RKO (cell line): ENCODE results near the gene PTGIS.

Experiments
- DNase-seq: peaks from one replicate; pipeline ENCODE4 v3.0.0-alpha.2; 2016; ENCODE audit warnings: low spot score

The PTGIS gene

DNA sequence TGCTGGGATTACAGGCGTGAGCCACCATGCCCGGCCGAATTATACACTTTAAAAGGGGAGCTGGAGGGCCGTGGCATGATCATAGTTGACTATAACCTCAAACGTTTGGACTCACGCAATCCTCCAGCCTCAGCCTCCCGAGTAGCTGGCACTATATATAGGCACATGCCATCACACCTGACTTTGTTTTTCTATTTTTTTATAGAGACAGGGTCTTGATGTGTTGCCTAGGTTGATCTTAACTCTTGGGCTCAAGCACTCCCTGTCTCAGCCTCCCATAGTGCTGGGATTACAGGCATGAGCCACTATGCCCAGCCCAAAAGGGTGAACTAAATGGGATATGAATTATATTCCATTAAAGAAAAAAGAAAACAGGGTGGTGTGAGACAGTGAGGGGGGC lies 7.8 kb downstream of the PTGIS start:
- DNase-seq, result no peak

DNA sequence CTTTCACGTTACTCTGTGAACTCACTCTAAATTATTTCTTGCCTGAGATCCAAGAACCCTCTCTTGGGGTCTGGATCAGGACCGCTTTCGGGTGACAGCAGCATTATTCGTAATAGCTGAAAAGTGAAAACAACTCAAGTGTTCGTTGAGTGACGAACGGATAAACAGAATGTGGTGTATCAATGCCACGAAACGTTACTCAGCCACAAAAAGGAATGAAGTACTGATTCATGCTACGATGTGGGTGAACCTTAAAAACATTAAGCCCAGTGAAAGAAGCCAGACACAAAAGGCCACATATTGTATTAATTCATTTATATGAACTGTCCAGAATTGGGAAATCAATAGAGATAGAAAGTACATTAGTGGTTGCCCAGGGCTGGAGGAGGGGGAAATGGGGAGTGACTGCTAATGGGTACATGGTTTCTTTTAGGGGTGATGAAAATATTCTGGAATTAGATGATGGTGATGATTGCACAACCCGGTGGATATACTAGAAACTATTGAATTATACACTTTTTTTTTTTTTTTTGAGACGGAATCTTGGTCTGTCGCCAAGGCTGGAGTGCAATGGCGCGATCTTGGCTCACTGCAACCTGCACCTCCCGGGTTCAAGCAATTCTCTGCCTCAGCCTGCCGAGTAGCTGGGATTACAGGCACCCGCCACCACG lies 8.4 kb downstream of the PTGIS start:
- DNase-seq, result no peak

DNA sequence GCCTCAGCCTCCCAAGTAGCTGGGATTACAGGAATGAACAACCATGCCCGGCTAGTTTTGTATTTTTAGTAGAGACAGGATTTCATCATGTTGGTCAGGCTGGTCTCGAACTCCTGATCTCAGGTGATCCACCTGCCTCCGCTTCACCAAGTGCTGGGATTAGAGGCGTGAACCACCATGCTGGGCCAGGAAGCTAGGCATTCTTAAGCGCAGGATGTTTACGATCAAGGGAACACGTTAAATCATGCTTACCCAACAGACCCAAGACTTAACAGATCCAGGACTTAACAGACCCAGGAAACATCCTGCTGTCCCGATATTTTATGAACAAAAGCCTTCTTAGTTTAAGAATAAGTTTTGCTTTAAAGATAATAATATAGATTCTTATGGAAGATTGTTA lies 9.1 kb downstream of the PTGIS start:
- DNase-seq, result no peak

DNA sequence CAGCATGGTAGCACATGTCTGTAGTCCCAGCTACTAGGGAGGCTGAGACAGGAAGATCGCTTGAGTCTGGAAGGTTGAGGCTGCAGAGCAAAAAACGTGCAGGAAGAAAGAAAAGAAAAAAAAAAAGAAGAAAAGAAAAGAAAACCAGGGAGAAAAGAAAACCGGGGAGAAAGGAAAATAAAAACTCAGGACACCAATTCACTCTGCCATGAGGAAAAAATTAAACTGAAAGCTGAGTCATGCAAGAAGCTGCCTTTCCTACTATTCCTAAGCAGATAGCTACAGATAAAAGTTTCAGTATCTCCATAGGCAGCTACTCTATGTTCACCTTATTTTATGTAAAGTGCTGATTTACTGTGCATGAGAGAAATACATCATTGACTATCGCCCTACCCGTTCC lies 10.5 kb downstream of the PTGIS start:
- DNase-seq, result no peak

DNA sequence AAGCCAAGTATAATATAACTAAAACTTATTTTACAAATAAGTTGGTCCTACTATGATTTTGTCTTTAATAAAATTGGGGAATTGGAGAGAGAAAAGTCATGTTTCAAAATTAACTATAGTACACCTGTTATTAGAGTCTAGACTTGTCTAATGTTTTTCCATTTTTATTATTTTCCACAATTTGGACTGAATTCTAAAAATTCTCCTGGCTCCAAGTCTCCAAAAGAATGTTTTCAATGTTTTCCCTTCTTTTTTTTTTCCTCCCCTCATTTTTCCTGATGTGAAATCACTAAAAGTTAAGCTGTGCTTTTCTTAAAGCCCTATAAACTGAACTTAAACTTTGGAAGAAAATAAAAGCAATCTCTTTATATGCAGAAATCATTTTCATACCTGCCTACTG lies 11.3 kb downstream of the PTGIS start:
- DNase-seq, result no peak

DNA sequence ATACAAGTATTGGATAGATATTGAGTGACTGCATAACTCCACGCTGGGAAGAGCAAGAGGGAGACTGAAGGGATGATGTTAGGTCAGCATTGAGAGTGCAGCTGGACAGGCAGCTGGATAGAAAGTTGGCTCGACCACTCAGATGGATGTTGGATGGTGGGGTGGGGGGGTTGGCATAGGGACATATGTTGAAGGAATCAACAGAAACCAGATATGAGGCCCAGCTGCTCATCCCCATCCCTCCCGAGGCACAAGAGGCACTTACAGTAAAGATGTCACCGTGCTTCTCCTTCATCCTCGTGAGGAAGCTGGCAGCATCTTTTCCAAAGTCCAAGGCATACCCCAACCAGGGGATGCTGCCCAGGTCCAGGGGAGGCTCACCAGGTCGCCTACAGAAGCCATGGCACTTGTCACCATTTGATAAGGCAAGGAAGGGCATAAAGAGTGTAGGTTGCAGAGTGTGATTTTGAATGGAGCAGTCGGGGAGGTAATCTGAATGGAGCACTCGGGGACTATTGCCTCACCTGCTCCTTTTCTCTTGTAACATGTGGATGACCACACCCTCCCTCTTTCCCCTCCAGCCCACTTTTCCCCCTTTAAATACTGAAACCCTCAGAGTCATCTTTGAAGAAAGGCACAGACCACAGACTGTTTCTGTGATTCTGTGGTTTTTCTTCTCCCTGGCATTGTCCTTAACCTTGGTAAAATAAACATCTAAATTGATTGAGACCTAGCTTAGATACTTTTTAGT lies 18.0 kb downstream of the PTGIS start:
- DNase-seq, result no peak

DNA sequence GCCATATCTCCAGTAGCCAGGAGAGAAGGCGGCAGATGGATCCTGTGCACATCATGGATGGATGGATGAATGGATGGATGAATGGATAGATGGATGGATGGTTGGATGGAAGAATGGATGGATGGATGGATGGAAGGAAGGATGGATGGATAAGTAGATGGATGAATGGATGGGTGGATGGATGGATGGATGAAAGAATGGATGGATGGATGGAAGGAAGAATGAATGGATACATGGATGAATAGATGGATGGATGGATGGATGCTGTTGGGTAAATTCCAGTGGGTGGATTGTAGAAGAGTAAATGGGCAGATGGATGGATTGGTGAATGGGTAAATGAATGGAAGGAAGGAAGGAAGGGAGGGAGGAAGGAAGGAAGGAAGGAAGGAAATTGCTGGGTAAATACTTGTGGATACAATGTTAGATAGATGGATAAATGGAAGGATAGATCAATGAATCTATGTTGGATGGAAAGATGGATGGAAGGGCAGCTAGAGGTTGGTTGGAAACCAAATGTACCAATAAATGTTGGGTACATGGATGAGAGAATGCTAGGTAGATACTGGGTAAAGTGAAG lies 19.5 kb downstream of the PTGIS start:
- DNase-seq, result no peak

DNA sequence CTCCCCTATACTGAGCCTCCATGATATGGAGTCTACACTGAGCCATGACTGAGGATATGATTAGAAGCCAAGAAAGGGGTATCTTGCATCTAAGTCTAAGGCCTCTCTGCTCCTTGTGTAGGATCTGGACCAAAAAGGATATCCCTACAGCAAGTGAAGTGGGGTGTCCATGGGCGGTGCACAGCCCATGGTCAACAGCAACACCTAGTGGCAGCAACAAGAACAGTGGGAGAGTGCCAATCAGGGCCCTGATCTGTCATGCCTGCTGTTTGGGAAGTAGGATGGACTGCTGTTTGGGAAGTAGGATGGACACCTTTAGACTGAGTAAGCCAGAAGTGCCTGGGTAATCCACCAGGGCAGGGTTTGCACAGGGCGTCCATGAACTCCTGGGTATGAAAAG lies 22.4 kb downstream of the PTGIS start:
- peak; percentile 32 for DNase-seq

DNA sequence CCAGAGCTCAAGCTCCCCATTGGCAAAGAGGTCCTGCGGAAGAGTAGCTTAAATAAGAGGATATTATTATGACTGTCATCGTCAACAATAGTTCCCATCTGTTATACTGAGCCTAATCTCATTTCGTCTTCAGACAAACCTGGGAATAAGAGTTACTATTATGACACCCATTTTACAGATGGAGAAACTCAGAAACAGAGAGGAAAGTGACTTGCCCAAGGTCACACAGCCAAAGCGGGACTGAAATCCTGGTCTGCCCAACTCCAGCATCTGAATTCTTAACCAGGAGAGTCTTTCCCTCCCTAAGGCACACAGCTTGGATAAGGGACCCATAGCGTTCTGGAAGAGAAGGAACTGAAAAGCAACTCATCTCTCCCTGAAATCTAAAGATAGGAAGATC lies 23.4 kb downstream of the PTGIS start:
- no peak for DNase-seq

DNA sequence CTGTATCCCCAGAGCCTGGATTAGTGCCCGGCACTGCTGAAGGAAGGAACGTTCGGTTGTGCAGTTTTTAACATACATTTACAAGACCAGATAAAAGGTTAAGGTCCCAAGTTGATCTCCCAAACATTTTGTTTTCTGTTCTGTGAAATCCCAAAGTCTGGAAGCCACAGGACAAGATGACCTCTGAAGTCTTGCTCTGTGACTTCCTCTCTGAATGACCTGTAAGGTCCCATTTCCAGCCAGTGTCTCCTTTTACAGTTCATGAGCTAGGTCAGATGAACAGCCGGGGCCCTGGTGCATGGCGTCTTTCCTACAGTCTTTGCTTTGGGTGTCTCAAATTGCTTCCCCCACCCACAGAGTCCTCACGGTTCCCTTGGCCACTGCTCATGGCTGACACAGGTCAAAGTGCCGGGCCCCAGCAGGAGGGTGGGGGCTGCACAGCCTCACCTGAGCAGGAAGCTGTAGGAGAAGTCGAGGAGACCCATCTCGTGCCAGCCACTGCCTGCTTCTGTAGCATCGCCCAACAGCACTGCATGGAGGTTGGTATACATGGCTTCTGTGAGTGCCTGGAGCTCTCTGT lies 24.0 kb downstream of the PTGIS start:
- DNase-seq, result no peak

DNA sequence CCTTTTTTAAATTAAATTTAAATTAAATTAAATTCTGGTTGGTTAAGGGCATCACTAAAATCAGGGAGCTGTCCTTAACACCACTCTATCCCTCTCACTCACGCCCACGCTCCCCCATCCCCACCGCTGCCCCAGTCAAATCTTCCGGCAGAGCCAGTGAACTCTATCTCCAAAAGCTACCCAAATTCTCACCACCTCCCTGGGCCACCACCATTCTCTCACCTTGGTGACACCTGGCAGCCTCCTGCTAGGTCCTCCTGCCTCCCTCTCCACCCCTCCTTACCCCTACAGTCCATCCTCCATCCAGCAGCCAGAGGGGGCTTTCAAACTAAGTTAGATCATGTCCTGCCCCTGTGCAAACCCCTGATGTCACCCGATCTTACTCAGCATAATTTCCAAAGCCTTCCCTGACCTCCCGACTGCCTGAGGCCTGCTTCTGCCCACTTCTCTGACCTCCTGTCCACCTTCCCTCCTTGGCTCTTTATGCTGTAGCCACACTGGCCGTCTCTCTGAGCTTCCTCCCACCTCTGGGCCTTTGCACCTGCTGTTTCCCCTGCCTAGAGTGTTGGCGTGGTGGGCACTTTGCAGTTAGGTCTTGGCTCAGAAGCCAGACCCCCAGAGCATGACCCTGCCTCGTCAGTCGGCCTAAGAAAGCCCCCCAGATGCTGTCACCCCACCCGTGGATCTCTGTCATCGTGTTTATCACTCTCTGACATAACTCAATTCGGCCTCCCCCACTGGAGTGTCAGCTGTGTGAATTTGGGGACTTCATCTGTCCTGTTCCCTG lies 24.7 kb downstream of the PTGIS start:
- DNase-seq, result no peak

DNA sequence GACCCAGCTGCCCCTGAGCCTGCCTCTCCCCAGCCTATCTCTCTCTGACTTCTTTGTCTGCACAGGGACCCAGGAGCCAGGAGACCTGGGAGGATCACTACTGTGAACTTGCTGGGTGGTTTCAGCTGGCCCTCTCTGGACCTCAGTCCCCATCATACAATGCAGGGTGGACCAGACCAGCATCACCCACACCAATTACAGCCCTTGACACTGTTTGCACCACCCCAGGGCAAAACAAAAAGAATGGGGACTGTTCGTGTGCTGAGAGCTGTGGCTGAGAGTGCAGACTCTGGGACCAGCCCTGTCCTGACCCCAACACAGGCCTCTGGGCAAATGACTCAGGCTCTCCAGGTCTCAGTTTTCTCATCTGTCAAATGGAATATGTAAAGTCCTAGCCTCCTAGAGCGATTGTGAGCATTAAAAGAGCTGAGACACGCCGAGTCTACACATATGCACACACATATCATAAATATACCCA lies 25.4 kb downstream of the PTGIS start:
- no peak for DNase-seq

DNA sequence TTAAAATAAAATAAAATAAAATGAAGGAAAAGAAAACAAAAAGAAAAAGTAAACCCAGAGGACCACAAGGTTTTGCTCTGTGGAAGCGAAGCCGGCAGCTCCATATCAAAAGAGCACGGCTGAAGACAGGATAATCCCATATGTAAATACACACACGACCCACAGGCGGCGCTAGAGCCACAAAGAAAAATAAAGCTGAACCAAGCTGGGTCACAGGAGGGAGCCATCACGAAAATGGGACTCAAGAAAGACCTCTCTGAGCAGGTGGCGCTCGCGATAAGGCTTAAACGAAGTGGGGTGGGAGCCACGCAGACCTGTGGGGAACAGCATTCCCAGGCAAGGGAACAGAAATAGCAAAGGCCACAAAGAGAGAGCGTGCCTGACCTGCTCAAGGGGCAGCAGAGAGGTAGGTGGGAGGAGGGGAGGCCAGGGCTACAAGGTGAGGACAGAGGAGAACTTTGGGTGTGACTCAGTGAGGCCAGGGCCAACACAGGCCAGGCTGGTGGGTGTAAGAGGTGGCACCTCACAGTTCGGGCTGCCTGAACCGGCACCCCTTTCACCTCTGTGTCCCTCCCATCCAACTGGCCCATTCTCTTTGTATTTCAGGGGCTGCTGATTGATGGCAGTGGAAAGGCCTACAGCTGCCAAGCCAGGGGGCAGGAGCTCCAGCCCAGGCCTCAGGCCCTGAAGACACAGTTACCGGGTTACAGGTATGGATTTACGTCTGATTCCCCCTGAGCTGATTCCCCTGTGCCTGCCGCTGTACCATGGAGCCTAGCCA lies 26.0 kb downstream of the PTGIS start:
- peak; percentile 85 for DNase-seq

DNA sequence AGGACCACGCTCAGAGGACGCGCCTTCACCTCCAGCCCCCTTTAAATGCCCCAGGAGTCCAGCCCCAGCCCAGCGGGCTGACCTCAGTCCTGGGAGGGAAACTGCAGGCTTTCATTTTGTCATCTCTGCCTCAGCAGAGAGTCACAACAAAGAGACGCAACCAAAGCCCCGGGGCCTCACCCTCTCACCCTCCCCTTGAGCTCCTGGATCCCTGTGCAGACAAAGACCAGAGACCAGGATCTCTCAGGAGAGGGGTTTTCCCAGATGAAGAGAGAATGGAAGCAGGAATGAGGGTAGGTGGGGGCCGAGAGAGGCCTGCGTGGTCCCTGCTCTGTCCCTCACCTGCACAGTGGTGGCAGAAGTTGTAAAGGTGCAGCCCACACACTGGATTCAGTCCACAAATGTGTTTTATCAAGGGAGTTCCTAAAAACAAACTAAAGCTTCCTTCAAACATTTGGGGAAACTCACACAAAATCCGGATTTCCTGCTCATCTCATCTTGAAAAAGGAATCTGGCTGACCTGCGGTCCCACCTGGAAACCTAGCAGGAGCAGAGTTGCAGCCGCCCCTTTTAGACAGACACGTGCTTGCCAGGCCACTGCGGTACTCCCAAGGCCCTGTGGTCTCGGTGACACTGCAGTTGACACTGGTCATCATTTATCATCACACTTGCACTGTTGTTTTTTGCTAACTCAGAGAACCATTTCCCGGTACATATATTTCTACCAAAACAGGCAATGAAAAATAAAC lies 27.1 kb downstream of the PTGIS start:
- DNase-seq, result no peak

DNA sequence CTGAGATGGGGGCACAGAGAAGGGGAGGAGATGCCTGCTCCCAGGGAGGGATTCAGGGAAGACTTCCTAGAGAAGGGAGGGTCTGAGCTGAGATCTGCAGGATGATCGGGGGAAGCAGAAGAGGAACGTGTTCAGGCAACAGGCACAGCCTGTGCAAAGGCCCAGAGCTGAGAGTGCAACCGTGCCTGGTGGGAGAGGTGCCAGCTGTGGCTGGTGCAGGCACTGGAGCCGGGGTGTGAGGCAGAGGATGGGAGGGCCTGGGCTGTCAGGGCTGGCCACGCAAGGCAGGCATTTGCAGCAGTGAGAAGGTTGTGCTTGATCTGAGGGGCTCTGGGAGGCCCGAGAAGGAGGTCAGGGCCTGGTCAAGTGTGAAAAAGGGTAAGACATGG lies 27.7 kb downstream of the PTGIS start:
- no peak for DNase-seq

DNA sequence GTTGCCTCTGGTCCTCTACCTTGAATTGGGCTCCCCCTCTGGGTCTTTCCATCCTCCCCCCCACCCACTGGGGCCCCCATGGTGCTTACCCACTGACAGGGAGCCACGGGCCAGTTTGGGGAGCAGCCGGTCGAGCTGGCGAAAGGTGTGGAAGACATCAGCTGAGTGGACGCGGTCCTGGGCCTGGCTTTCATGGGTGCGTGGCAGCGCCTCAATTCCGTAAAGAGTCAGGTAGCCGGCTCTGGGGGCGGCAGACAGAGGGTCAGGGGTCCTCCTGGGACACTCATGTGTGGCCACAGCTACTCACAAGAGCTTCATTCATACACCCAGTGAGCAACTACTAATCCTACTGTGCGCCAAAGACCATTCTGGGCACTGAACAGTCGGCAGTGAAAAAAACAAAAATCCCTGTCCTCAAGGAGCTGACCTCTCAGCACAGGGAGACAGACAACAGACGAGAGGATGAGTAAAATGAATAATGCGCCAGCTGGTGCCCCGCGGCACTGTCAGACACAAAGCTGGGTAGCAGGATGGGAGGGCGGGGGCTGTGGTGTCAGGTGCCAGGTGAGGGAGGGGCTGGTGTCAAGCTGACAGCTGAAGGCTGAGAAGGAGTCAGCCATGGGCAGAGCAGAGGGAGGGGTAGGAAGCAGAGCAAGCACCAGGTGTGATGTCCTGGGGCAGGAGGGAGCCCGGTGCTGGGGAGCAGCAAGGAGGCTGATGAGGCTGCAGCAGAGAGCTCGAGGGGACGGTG lies 28.3 kb downstream of the PTGIS start:
- DNase-seq, result no peak

DNA sequence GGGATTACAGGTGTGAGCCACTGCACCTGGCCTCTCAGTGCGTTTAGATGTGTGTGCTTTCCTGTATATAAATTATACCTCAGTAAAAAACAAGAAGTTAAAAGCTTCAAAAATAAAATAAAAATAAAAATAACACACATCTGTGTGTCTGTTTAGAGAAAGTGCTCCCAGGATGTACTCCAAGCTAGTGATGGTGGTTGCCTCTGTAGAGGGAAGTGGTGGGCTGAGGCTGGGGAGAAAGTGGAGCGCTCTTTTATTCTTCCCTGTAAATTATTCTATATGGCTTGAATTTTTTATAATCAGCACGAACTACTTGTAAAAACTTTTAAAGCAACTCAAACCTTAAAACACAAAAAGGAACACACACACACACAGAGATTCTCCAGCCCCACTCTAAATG lies 29.0 kb downstream of the PTGIS start:
- DNase-seq, result no peak

DNA sequence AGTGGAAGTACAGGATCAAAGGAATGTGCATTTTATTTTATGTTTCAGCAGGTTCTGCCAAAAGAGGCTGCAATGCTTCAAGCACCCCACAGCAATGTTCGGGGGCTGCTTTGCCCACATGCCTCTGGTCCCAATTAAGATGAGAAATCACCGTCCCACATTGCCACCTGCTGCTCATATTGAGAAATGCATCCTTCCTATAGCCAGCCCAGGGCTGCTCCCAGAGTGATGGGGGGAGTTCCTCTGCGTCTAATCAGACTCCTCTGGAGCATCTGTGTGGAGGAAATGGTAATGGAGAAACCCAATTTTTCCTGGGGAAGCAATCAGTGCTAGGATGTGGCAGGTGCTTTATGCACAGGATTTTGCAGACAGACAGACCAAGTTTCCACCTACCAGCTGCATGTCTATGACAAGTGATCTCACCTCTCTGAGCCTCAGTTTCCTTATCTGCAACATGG lies 33.7 kb downstream of the PTGIS start:
- peak; percentile 73 for DNase-seq

DNA sequence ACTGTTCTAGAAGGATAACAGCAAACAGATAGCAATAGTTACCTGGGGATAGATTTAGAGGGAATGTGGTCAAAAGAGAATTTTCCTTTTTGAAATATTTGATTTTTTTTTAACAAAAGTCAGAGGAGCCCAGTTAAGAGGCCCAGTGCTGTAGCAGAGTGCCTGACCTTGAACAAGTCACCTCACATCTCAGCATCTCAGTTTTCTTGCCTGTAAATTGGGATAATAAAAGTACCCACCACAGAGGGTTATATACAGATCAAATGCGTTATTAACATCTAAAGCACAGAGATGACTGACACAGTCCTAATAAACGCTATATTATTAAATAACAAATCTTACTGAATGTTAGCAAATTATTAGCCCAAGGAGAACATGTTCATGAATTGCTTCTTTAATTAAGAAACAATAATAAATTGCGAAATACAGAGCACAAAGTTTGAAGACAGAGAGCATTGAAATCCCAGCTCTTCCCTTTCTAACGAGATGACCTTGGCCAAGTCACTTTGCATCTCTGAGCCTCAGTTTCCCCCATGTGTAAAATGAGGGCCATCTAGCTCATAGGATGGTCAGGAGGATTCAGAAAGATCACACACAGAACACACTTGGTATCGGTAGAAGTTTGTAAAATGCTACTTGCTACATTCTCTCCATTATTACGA lies 35.5 kb downstream of the PTGIS start:
- DNase-seq, result no peak
